H1 (cell line): ENCODE results near the gene MTURN.

Source experiments
- BRCA1 ChIP-seq: IDR thresholded peaks from 2 replicates; pipeline ENCODE4 v1.6.1; 2012; ENCODE audit warnings: low read depth, low read length, improper control_type of control experiment
- CEBPB ChIP-seq: IDR thresholded peaks from 2 replicates; pipeline ENCODE4 v1.6.1; 2012; ENCODE audit warnings: low read depth, low read length
- CREB1 ChIP-seq: IDR thresholded peaks from 2 replicates; pipeline ENCODE4 v1.6.1; 2012; ENCODE audit warnings: inconsistent platforms
- EZH2 ChIP-seq: fragments of 200-600 bp; sonication (generic); IDR thresholded peaks from 2 replicates; pipeline ENCODE4 v1.7.1; 2012; ENCODE audit warnings: low read depth, mild to moderate bottlenecking, moderate library complexity, low read length, inconsistent platforms; ENCODE audit not compliant: severe bottlenecking
- GABPA ChIP-seq: IDR thresholded peaks from 2 replicates; pipeline ENCODE4 v1.6.1; 2011; ENCODE audit warnings: mild to moderate bottlenecking, low read length, moderate library complexity, borderline replicate concordance; ENCODE audit not compliant: insufficient read depth
- JUN ChIP-seq: IDR thresholded peaks from 2 replicates; pipeline ENCODE4 v1.6.1; 2011; ENCODE audit warnings: low read depth, mild to moderate bottlenecking, improper control_type of control experiment, low read length
- RAD21 ChIP-seq, 2 experiments: IDR thresholded peaks in 1 of 2; conservative IDR thresholded peaks in 1 of 2; 2 replicates each; pipeline ENCODE4 v1.6.1; 2011; ENCODE audit warnings: low read depth in 2 of 2, low read length in 2 of 2, improper control_type of control experiment in 1 of 2, inconsistent platforms in 1 of 2, mild to moderate bottlenecking in 1 of 2, moderate library complexity in 1 of 2
- SP1 ChIP-seq: IDR thresholded peaks from 2 replicates; pipeline ENCODE4 v1.6.1; 2011; ENCODE audit warnings: low read depth, low read length
- TF ChIP-seq, protein P1 (sequence below), 3 experiments: IDR thresholded peaks; 1 replicate in 2 of 3; 2 replicates in 1 of 3; pipeline versions ENCODE4 v1.5.1 to v1.6.1; 2011; ENCODE audit warnings: low read length in 3 of 3, mild to moderate bottlenecking in 3 of 3, inconsistent platforms in 2 of 3, low read depth in 1 of 3, moderate library complexity in 1 of 3; ENCODE audit not compliant: insufficient read depth in 1 of 3; ENCODE audit errors: control extremely low read depth in 1 of 3

DNA sequence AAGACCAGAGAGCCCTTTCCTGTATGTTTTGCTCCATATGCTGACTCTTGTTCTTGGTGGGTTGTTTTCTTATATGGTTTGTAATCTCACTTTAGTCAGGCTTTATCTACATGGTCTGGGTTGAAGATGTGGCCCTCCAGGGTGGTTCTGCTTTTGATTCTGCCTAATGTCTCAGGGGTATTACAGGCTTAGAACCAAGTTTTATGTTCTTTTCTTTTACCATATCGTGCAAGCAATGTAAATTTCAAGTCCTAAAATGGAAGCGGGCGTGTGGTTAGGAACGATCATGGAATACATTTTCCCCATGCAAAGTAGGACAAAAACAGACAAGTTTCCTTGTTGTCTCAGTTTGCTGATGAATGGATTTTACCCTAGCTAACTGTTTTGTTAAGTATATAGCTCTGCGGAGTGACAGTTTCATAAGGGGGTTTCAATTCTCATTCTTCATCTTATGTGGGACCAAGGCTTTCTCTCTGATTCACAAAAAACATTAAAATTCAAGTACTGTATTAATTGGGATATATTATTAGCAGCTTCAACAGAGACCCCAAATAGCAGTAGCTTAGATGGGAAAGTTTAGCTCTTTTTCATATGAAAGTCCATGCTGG is 58.7 kb downstream of the MTURN start:
- TF ChIP-seq BRCA1 (no peak), GABPA (no peak), CREB1 (no peak), SP1 (no peak), RAD21 (IDR thresholded peaks at IDR 0.05 in 1 of 2, conservative IDR thresholded peaks at IDR 0.05 in 1 of 2; ENCODE audit: low read depth in 2 of 2, low read length in 2 of 2) (no peak), JUN (no peak), EZH2 (no peak), CEBPB (no peak)
- TF ChIP-seq, protein P1, sequence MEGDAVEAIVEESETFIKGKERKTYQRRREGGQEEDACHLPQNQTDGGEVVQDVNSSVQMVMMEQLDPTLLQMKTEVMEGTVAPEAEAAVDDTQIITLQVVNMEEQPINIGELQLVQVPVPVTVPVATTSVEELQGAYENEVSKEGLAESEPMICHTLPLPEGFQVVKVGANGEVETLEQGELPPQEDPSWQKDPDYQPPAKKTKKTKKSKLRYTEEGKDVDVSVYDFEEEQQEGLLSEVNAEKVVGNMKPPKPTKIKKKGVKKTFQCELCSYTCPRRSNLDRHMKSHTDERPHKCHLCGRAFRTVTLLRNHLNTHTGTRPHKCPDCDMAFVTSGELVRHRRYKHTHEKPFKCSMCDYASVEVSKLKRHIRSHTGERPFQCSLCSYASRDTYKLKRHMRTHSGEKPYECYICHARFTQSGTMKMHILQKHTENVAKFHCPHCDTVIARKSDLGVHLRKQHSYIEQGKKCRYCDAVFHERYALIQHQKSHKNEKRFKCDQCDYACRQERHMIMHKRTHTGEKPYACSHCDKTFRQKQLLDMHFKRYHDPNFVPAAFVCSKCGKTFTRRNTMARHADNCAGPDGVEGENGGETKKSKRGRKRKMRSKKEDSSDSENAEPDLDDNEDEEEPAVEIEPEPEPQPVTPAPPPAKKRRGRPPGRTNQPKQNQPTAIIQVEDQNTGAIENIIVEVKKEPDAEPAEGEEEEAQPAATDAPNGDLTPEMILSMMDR (IDR thresholded peaks at IDR 0.05; ENCODE audit: control extremely low read depth in 1 of 3, insufficient read depth in 1 of 3, low read depth in 1 of 3, low read length in 3 of 3) = no peak
